Stimulated activated CD8-positive, alpha-beta memory T cell treated with anti-CD3 and anti-CD28 coated beads, Interleukin-7, amount 100 ng/mL, for 4 hours (primary cell): Measurements from ENCODE around the gene RAC3.
"Not testable (repeated sequence)": the region's sequence is repeated elsewhere in the genome, so short reads cannot be mapped to it uniquely, and the experiment has no call there.

Source experiments
- DNase-seq, 2 donors: peaks; one replicate each; pipeline ENCODE4 v3.0.0-alpha.2; 2020; ENCODE audit warnings: low read depth in 2 of 2

Gene RAC3

GRCh38 chr17:82023447-82024241 lies 7.8 kb upstream of the RAC3 start:
- no peak for DNase-seq

GRCh38 chr17:82024859-82025258 lies 6.6 kb upstream of the RAC3 start:
- no peak for DNase-seq

GRCh38 chr17:82025401-82026107 lies 5.9 kb upstream of the RAC3 start:
- DNase-seq, result no peak

GRCh38 chr17:82028246-82028645 lies 3.2 kb upstream of the RAC3 start:
- DNase-seq, result no peak

GRCh38 chr17:82028966-82029365 lies 2.5 kb upstream of the RAC3 start:
- no peak for DNase-seq

GRCh38 chr17:82029391-82029790 lies 2.1 kb upstream of the RAC3 start:
- DNase-seq, result no peak

GRCh38 chr17:82029990-82030469 lies 1.4 kb upstream of the RAC3 start:
- no peak for DNase-seq

GRCh38 chr17:82030470-82031302 lies 792 bp upstream of the RAC3 start:
- DNase-seq, result peak; percentile 60 to 67

GRCh38 chr17:82031885-82032627 lies 578 bp downstream of the RAC3 start:
- no peak for DNase-seq

- DNase-seq, result no peak
Observed at GRCh38 chr17:82033359-82034085, 2.0 kb downstream of the RAC3 start.

GRCh38 chr17:82034371-82035011 lies 3.0 kb downstream of the RAC3 start:
- DNase-seq, result no peak

GRCh38 chr17:82035488-82035887 lies 4.0 kb downstream of the RAC3 start:
- no peak for DNase-seq

GRCh38 chr17:82035956-82036633 lies 4.6 kb downstream of the RAC3 start:
- no peak for DNase-seq

GRCh38 chr17:82036634-82037091 lies 5.2 kb downstream of the RAC3 start:
- no peak for DNase-seq

- peak; percentile 86 to 93 for DNase-seq
Observed at GRCh38 chr17:82037092-82037888, 5.8 kb downstream of the RAC3 start, which contains the start of gene DCXR. Gene DCXR (minus strand): TSS chr17:82037697. CDS start chr17:82037682, 15 bp downstream.

GRCh38 chr17:82037889-82038195 lies 6.4 kb downstream of the RAC3 start:
- no peak for DNase-seq

GRCh38 chr17:82038796-82039409 lies 7.4 kb downstream of the RAC3 start:
- not testable (repeated sequence) for DNase-seq

GRCh38 chr17:82039695-82040299 lies 8.3 kb downstream of the RAC3 start:
- DNase-seq, result no peak
